SK-N-MC (cell line): Measurements from ENCODE around the gene GALR1.
"Not testable (repeated sequence)": the region's sequence is repeated elsewhere in the genome, so short reads cannot be mapped to it uniquely, and the experiment has no call there.

Source experiments
- EZH2 ChIP-seq: fragments of 200-600 bp; sonication (generic); IDR thresholded peaks from one replicate; pipeline ENCODE4 v1.6.1; 2017; ENCODE audit warnings: antibody characterized with exemption
- POLR2AphosphoS5 ChIP-seq: IDR thresholded peaks from 2 replicates; pipeline ENCODE4 v1.6.1; 2012; ENCODE audit warnings: mild to moderate bottlenecking, low read depth, low read length, borderline replicate concordance

DNA sequence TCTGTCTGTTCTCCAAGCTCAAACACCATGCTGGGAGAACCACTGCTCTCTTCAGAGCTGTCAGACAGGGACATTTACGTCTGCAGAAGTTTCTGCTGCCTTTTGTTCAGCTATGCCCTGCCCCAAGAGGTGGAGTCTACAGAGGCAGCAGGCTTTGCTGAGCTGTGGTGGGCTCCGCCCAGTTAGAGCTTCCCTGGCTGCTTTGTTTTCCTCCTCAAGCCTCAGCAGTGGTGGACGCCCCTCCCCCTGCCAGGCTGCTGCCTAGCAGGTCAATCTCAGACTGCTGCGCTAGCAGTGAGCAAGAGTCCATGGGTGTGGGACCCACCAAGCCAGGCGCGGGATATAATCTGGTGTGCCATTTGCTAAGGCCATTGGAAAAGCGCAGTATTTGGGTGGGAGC lies 41.2 kb downstream of the GALR1 start:
- TF ChIP-seq POLR2AphosphoS5, EZH2: not testable (repeated sequence)
